DND-41 (cell line): ENCODE data around the gene ANO8.
"Not testable (repeated sequence)": the region's sequence is repeated elsewhere in the genome, so short reads cannot be mapped to it uniquely, and the experiment has no call there.

Experiments
- ATAC-seq: fragments of 200-7000 bp; cut with Tn5 transposase; 3 replicates; pipeline ENCODE4 v1.9.1; 2021; ENCODE audit warnings: low read depth; ENCODE audit not compliant: insufficient read depth
- DNase-seq: peaks from one replicate; pipeline ENCODE4 v3.0.0-alpha.2; 2020
- H2AFZ ChIP-seq: 2 replicates; pipeline ENCODE4 v1.6.0; 2012; ENCODE audit warnings: low read depth, low read length
- H3K27ac ChIP-seq: 2 replicates; pipeline ENCODE4 v1.5.1; 2012; ENCODE audit warnings: low read length, inconsistent platforms
- H3K27me3 ChIP-seq: fragments of 200-600 bp; sonication (generic); 2 replicates; pipeline ENCODE4 v1.6.0; 2012; ENCODE audit warnings: low read length, mild to moderate bottlenecking, inconsistent platforms; ENCODE audit not compliant: insufficient read depth, poor library complexity
- H3K36me3 ChIP-seq: 2 replicates; pipeline ENCODE4 v1.5.1; 2012; ENCODE audit warnings: low read length, inconsistent platforms; ENCODE audit not compliant: insufficient read depth
- H3K4me1 ChIP-seq: 2 replicates; pipeline ENCODE4 v1.5.1; 2012; ENCODE audit warnings: mild to moderate bottlenecking, low read length; ENCODE audit not compliant: insufficient read depth
- H3K4me2 ChIP-seq: 2 replicates; pipeline ENCODE4 v1.6.0; 2012; ENCODE audit warnings: mild to moderate bottlenecking, moderate library complexity, low read length, inconsistent platforms; ENCODE audit not compliant: insufficient read depth
- H3K4me3 ChIP-seq, 2 experiments: fragments of 200-600 bp in 1 of 2; shearing (Covaris generic) in 1 of 2; 2 replicates each; pipeline ENCODE4 v1.5.1; 2012 to 2016; ENCODE audit warnings: inconsistent platforms in 2 of 2, low read length in 2 of 2, mild to moderate bottlenecking in 2 of 2, low read depth in 1 of 2, moderate library complexity in 1 of 2
- H3K79me2 ChIP-seq: 2 replicates; pipeline ENCODE4 v1.6.0; 2012; ENCODE audit warnings: low read length, inconsistent platforms; ENCODE audit not compliant: insufficient read depth
- H3K9ac ChIP-seq: 2 replicates; pipeline ENCODE4 v1.6.0; 2012; ENCODE audit warnings: low read depth, mild to moderate bottlenecking, inconsistent platforms, low read length, moderate library complexity
- H3K9me3 ChIP-seq: 2 replicates; pipeline ENCODE4 v1.5.1; 2012; ENCODE audit warnings: low read length, moderate library complexity, mild to moderate bottlenecking, inconsistent platforms; ENCODE audit not compliant: insufficient read depth, severe bottlenecking
- H4K20me1 ChIP-seq: 2 replicates; pipeline ENCODE4 v1.6.0; 2012; ENCODE audit warnings: low read length; ENCODE audit not compliant: insufficient read depth
- EZH2 ChIP-seq: IDR thresholded peaks from 3 replicates; pipeline ENCODE4 v1.6.1; 2012; ENCODE audit warnings: borderline replicate concordance, low read depth, mild to moderate bottlenecking, moderate library complexity, low read length, inconsistent platforms; ENCODE audit not compliant: severe bottlenecking
- TF ChIP-seq, protein P1 (sequence below): IDR thresholded peaks from 2 replicates; pipeline ENCODE4 v1.5.1; 2012; ENCODE audit warnings: borderline replicate concordance, low read length, moderate library complexity, mild to moderate bottlenecking; ENCODE audit not compliant: poor library complexity, severe bottlenecking; ENCODE audit errors: extremely low read depth

Gene ANO8

DNA sequence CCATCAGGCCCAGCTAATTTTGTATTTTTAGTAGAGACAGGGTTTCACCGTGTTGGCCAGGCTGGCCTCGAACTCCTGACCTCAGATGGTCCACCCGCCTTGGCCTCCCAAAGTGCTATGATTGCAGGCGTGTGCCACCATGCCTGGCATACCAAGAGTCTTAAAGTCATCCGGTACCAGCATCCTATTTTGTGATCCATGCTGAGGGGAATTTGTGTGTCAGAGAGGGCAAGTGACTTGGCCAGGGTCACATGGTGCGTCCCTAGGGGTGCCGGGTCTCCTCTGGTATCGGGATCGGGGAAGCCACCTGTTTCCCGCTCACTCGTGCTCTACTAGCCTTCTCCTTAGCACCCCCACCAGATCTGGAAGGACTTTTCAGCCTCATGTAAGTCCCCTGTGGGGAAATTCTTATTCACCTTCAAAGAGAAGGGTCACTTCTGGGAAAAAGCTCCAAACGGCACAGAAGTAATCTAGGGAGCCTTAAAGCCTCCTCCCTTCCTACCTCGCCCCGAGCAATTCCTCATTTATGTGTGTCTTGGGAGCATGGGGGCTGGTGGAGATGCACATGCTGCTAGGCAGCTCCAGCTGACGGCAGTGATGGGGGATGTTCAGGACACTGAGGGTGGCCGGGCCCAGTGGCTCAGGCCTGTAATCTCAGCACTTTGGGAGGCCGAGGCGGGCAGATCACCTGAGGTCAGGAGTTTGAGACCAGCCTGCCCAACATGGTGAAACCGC is 59.0 kb downstream of the ANO8 start:
- Histone ChIP-seq H4K20me1 (peaks cover 4% of the 10 kb centered on the region; the same call in 1 of the 2 replicates), H3K4me3 (no peak overlapping the region), H3K4me1 (no peaks in the 10 kb centered on the region), H2AFZ (no peak overlapping the region), H3K27me3 (no peaks in the 10 kb centered on the region), H3K36me3 (peaks cover 63% of the 10 kb centered on the region), H3K9me3 (no peaks in the 10 kb centered on the region), H3K9ac (no peak overlapping the region), H3K4me2 (no peak overlapping the region), H3K79me2 (peaks cover 3% of the 10 kb centered on the region; the same call in 1 of the 2 replicates), H3K27ac (no peak overlapping the region)
- DNase-seq, result no peak
- ATAC-seq, result no peak
- TF ChIP-seq, protein P1, sequence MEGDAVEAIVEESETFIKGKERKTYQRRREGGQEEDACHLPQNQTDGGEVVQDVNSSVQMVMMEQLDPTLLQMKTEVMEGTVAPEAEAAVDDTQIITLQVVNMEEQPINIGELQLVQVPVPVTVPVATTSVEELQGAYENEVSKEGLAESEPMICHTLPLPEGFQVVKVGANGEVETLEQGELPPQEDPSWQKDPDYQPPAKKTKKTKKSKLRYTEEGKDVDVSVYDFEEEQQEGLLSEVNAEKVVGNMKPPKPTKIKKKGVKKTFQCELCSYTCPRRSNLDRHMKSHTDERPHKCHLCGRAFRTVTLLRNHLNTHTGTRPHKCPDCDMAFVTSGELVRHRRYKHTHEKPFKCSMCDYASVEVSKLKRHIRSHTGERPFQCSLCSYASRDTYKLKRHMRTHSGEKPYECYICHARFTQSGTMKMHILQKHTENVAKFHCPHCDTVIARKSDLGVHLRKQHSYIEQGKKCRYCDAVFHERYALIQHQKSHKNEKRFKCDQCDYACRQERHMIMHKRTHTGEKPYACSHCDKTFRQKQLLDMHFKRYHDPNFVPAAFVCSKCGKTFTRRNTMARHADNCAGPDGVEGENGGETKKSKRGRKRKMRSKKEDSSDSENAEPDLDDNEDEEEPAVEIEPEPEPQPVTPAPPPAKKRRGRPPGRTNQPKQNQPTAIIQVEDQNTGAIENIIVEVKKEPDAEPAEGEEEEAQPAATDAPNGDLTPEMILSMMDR, result no peak
- no peak for TF ChIP-seq EZH2

DNA sequence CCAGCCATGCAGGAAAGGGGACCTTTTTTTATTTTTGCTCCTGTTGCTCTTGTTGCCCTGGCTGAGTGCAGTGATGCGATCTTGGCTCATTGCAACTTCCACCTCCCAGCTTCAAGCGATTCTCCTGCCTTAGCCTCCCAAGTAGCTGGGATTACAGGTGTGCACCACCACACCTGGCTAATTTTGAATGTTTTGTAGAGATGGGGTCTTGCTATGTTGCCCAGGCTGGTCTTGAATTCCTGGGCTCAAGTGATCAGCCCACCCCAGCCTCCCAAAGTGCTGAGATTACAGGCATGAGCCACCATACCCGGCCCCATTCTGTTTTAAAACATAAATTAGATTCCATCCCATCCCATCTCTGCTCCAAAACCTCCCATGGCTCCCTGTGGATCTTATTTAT is 59.8 kb downstream of the ANO8 start:
- not testable (repeated sequence) for H3K4me3 ChIP-seq, H3K4me2 ChIP-seq, ATAC-seq, DNase-seq, H3K9ac ChIP-seq, H3K27me3 ChIP-seq, H3K79me2 ChIP-seq, H3K27ac ChIP-seq, H3K4me1 ChIP-seq, H3K9me3 ChIP-seq, H2AFZ ChIP-seq, H4K20me1 ChIP-seq
- H3K36me3 ChIP-seq, result peaks cover 69% of the 10 kb centered on the region
